Measurements from ENCODE around the gene TMEM231.

DNA sequence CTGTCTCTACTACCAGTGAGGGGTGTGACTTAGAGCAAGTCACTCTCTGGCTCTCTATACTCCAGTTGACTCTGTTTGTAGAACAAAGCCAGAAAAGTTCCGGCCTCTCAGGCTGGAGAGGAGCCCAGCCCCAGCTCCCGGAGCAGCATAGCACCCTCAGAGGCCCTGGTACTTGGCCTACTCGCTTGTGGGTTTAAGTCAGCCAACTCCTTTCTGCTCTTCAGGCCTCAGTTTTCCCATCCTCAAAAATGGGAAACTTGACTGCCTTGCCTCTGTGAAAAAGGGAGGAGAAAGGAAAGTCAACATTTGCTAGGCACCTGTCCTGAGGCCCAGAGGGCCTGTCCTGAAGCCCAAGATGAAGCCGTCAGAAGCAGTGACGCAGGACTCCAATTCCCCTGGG is 61.9 kb downstream of the TMEM231 start:
- TF ChIP-seq, protein P1, sequence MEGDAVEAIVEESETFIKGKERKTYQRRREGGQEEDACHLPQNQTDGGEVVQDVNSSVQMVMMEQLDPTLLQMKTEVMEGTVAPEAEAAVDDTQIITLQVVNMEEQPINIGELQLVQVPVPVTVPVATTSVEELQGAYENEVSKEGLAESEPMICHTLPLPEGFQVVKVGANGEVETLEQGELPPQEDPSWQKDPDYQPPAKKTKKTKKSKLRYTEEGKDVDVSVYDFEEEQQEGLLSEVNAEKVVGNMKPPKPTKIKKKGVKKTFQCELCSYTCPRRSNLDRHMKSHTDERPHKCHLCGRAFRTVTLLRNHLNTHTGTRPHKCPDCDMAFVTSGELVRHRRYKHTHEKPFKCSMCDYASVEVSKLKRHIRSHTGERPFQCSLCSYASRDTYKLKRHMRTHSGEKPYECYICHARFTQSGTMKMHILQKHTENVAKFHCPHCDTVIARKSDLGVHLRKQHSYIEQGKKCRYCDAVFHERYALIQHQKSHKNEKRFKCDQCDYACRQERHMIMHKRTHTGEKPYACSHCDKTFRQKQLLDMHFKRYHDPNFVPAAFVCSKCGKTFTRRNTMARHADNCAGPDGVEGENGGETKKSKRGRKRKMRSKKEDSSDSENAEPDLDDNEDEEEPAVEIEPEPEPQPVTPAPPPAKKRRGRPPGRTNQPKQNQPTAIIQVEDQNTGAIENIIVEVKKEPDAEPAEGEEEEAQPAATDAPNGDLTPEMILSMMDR (IDR thresholded peaks at IDR 0.05 in 4 of 5, conservative IDR thresholded peaks at IDR 0.05 in 1 of 5): no peak
- no peak for TF ChIP-seq POLR2A (IDR thresholded peaks at IDR 0.05)
